BJ (cell line): ENCODE results near the gene MEG3. TPM values are rescaled to one million over a fixed set of nuclear protein-coding genes. Genes with fewer than 3 reads are reported as not detected.

Experiments used
- CTCF ChIA-PET: fragments of 350-600 bp; formaldehyde crosslinking; extraction: SDS; loops from one replicate; lab custom pipeline; 2021; ENCODE audit warnings: antibody characterized with exemption, inconsistent platforms; lab: Yijun Ruan, JAX
- POLR2A ChIA-PET: fragments of 300-600 bp; sonication (Branson Sonifier 250); formaldehyde crosslinking; extraction: SDS; loops from one replicate; lab custom pipeline; 2021; ENCODE audit warnings: antibody characterized with exemption; lab: Charles Lee
- DNase-seq: peaks from one replicate; pipeline ENCODE4 v3.0.0-alpha.2; 2011; ENCODE audit warnings: low read depth
- H3K27me3 ChIP-seq: 2 replicates; pipeline ENCODE4 v1.6.0; 2011; ENCODE audit warnings: low read length; ENCODE audit not compliant: control insufficient read depth, insufficient read depth
- H3K36me3 ChIP-seq: 2 replicates; pipeline ENCODE4 v1.5.1; 2011; ENCODE audit warnings: low read length; ENCODE audit not compliant: control insufficient read depth, insufficient read depth
- H3K4me3 ChIP-seq: 2 replicates; pipeline ENCODE4 v1.5.1; 2011; ENCODE audit warnings: low read depth, mild to moderate bottlenecking, control low read depth, low read length
- CTCF ChIP-seq: IDR thresholded peaks from 2 replicates; pipeline ENCODE4 v1.5.1; 2011; ENCODE audit warnings: low read depth, mild to moderate bottlenecking, control low read depth, inconsistent platforms, low read length, moderate library complexity; ENCODE audit not compliant: insufficient read depth
- polyA plus RNA-seq: library from polyadenylated mRNA; depleted of rRNA; stranded (reverse); fragments of >200 nt; gene quantifications from 2 replicates; pipeline ENCODE4 v1.2.3, GENCODE V29; 2011

Gene MEG3
- polyA plus RNA-seq, 1 experiment = 234 TPM

GRCh38 chr14:100851586-100851916, 25.6 kb downstream of the MEG3 start:
- DNase-seq = no peak
- H3K4me3 ChIP-seq = no peak overlapping the region
- TF ChIP-seq CTCF = no peak
- no peaks in the 10 kb centered on the region for H3K27me3 ChIP-seq
- CTCF ChIA-PET = interaction anchor here (1.1 to 1.5 kb wide), 4 partner anchors 12 to 778 kb away, joined by 3 to 6 read pairs (median 4); no protein-coding TSS in a partner anchor
- H3K36me3 ChIP-seq = peaks cover 5% of the 10 kb centered on the region; the same call in 1 of the 2 replicates
- POLR2A ChIA-PET = no interaction called here

- DNase-seq = no peak
- H3K4me3 ChIP-seq = no peak overlapping the region
- H3K27me3 ChIP-seq = no peaks in the 10 kb centered on the region
- ChIA-PET POLR2A (no interaction called here), CTCF (interaction anchor here (0.5 to 1.2 kb wide), 3 partner anchors 11 to 777 kb away, joined by 3 to 6 read pairs (median 3); no protein-coding TSS in a partner anchor)
- no peak for TF ChIP-seq CTCF
- H3K36me3 ChIP-seq = peaks cover 5% of the 10 kb centered on the region; the same call in 1 of the 2 replicates
These were observed 26.2 kb downstream of the MEG3 start for GRCh38 chr14:100851946-100852620.

GRCh38 chr14:100854435-100854834, 28.5 kb downstream of the MEG3 start:
- POLR2A ChIA-PET = no interaction called here
- Histone ChIP-seq H3K36me3 (peaks cover 11% of the 10 kb centered on the region), H3K27me3 (no peaks in the 10 kb centered on the region), H3K4me3 (no peak overlapping the region)
- CTCF ChIA-PET = interaction anchor here (1.3 to 1.9 kb wide), 2 partner anchors 9 to 12 kb away, joined by 3 to 6 read pairs; no protein-coding TSS in a partner anchor
- DNase-seq = no peak
- TF ChIP-seq CTCF = no peak

GRCh38 chr14:100855256-100855930, 29.5 kb downstream of the MEG3 start:
- no peak for DNase-seq
- no peak for TF ChIP-seq CTCF
- Histone ChIP-seq H3K36me3 (peaks cover 13% of the 10 kb centered on the region), H3K27me3 (no peaks in the 10 kb centered on the region), H3K4me3 (no peak overlapping the region)
- CTCF ChIA-PET = interaction anchor here (1.3 to 1.9 kb wide), 2 partner anchors 8 to 13 kb away, joined by 3 to 6 read pairs; no protein-coding TSS in a partner anchor
- POLR2A ChIA-PET = no interaction called here
